ENCODE data around the gene MLLT3.

GRCh38 chr9:20504930-20505329, 117.4 kb downstream of the MLLT3 start:
- TF ChIP-seq CTCF (conservative IDR thresholded peaks at IDR 0.05) (no peak), EZH2 (IDR thresholded peaks at IDR 0.05; ENCODE audit: low read depth) (no peak)
